GM21515 (cell line): ENCODE results near the gene OR52N5.

ENCODE experiments used
- ATAC-seq: cut with Tn5 transposase; IDR thresholded peaks from one replicate; pipeline ENCODE4 v1.9.1; 2021; ENCODE audit not compliant: unreplicated experiment

Gene OR52N5

GRCh38 chr11:5726351-5726750, 56.8 kb downstream of the OR52N5 start:
- no peak for ATAC-seq
